ENCODE data around the gene MOSPD2.

Gene MOSPD2

GRCh38 chrX:14875624-14876023 lies 2.4 kb downstream of the MOSPD2 start:
- Histone ChIP-seq H3K4me2 (ENCODE audit: low read length) (no peak overlapping the region), H3K79me2 (no peaks in the 10 kb centered on the region), H2AFZ (no peak overlapping the region), H3K4me1 (no peaks in the 10 kb centered on the region), H3K36me3 (ENCODE audit: control insufficient read depth, insufficient read depth, low read length) (no peaks in the 10 kb centered on the region), H3K27ac (no peak overlapping the region), H3K27me3 (ENCODE audit: control insufficient read depth, insufficient read depth, low read length) (no peaks in the 10 kb centered on the region), H3K4me3 (ENCODE audit: low read depth, low read length) (no peak overlapping the region), H3K9me3 (ENCODE audit: control insufficient read depth, low read length) (no peaks in the 10 kb centered on the region), H3K9ac (no peak overlapping the region)
- TF ChIP-seq CTCF (IDR thresholded peaks at IDR 0.05): no peak

GRCh38 chrX:14883826-14884225 lies 10.6 kb downstream of the MOSPD2 start:
- Histone ChIP-seq H3K36me3 (ENCODE audit: control insufficient read depth, insufficient read depth, low read length) (no peaks in the 10 kb centered on the region), H3K27me3 (ENCODE audit: control insufficient read depth, insufficient read depth, low read length) (no peaks in the 10 kb centered on the region)
- no peak for TF ChIP-seq CTCF (IDR thresholded peaks at IDR 0.05)

GRCh38 chrX:14884714-14885113 lies 11.5 kb downstream of the MOSPD2 start:
- H3K9ac ChIP-seq: no peak overlapping the region
- no peak overlapping the region for H3K27ac ChIP-seq
- no peaks in the 10 kb centered on the region for H3K4me1 ChIP-seq
- no peaks in the 10 kb centered on the region for H3K36me3 ChIP-seq (ENCODE audit: control insufficient read depth, insufficient read depth, low read length)
- H3K79me2 ChIP-seq: no peaks in the 10 kb centered on the region
- no peak overlapping the region for H3K4me3 ChIP-seq (ENCODE audit: low read depth, low read length)
- H3K4me2 ChIP-seq (ENCODE audit: low read length): no peak overlapping the region
- no peak overlapping the region for H2AFZ ChIP-seq
- no peaks in the 10 kb centered on the region for H3K9me3 ChIP-seq (ENCODE audit: control insufficient read depth, low read length)
- TF ChIP-seq CTCF (IDR thresholded peaks at IDR 0.05): no peak
- H3K27me3 ChIP-seq (ENCODE audit: control insufficient read depth, insufficient read depth, low read length): no peaks in the 10 kb centered on the region

More at GRCh38 chrX:14883826-14884225, 10.6 kb downstream of the MOSPD2 start:
- H3K27ac ChIP-seq: no peak overlapping the region
- H3K4me2 ChIP-seq (ENCODE audit: low read length): no peak overlapping the region
- H3K4me3 ChIP-seq (ENCODE audit: low read depth, low read length): no peak overlapping the region
- H3K9ac ChIP-seq: no peak overlapping the region
- H3K79me2 ChIP-seq: no peaks in the 10 kb centered on the region
- H3K9me3 ChIP-seq (ENCODE audit: control insufficient read depth, low read length): no peaks in the 10 kb centered on the region
- H2AFZ ChIP-seq: no peak overlapping the region
- no peaks in the 10 kb centered on the region for H3K4me1 ChIP-seq

- H3K4me1 ChIP-seq: no peaks in the 10 kb centered on the region
- no peak overlapping the region for H3K9ac ChIP-seq
- no peak overlapping the region for H2AFZ ChIP-seq
- no peak overlapping the region for H3K4me2 ChIP-seq (ENCODE audit: low read length)
- no peak overlapping the region for H3K4me3 ChIP-seq (ENCODE audit: low read depth, low read length)
- no peaks in the 10 kb centered on the region for H3K79me2 ChIP-seq
- no peak for TF ChIP-seq CTCF (IDR thresholded peaks at IDR 0.05)
- no peaks in the 10 kb centered on the region for H3K36me3 ChIP-seq (ENCODE audit: control insufficient read depth, insufficient read depth, low read length)
- H3K27ac ChIP-seq: no peak overlapping the region
- H3K9me3 ChIP-seq (ENCODE audit: control insufficient read depth, low read length): no peaks in the 10 kb centered on the region
- H3K27me3 ChIP-seq (ENCODE audit: control insufficient read depth, insufficient read depth, low read length): no peaks in the 10 kb centered on the region
These were observed 13.0 kb downstream of the MOSPD2 start for GRCh38 chrX:14886252-14886651.

GRCh38 chrX:14896273-14896672 lies 23.1 kb downstream of the MOSPD2 start:
- Histone ChIP-seq H3K79me2 (no peaks in the 10 kb centered on the region), H3K4me3 (ENCODE audit: low read depth, low read length) (no peak overlapping the region), H3K27ac (no peak overlapping the region), H3K4me1 (no peaks in the 10 kb centered on the region), H3K36me3 (ENCODE audit: control insufficient read depth, insufficient read depth, low read length) (no peaks in the 10 kb centered on the region), H3K27me3 (ENCODE audit: control insufficient read depth, insufficient read depth, low read length) (no peaks in the 10 kb centered on the region), H3K4me2 (ENCODE audit: low read length) (no peak overlapping the region), H2AFZ (no peak overlapping the region), H3K9ac (no peak overlapping the region), H3K9me3 (ENCODE audit: control insufficient read depth, low read length) (no peaks in the 10 kb centered on the region)
- TF ChIP-seq CTCF (IDR thresholded peaks at IDR 0.05): no peak
